GM18519 (cell line): ENCODE results near the gene MFAP3L.
A peak's percentile ranks its signal among the peaks of the same experiment; 100 is the strongest.
"Not testable (repeated sequence)": the region's sequence is repeated elsewhere in the genome, so short reads cannot be mapped to it uniquely, and the experiment has no call there.

Source experiments
- ATAC-seq: cut with Tn5 transposase; IDR thresholded peaks from one replicate; pipeline ENCODE4 v1.9.1; 2021; ENCODE audit warnings: mild to moderate bottlenecking, moderate library complexity; ENCODE audit not compliant: unreplicated experiment, low FRiP score

Gene MFAP3L

GRCh38 chr4:170026253-170027021, at the start of gene MFAP3L:
MFAP3L (minus strand) TSS chr4:170026395; CDS start chr4:170005877, 20,518 bp downstream.
- peak; percentile 87 for ATAC-seq

- ATAC-seq = no peak
Measured at GRCh38 chr4:170071196-170071595, 45.0 kb upstream of the MFAP3L start.

DNA sequence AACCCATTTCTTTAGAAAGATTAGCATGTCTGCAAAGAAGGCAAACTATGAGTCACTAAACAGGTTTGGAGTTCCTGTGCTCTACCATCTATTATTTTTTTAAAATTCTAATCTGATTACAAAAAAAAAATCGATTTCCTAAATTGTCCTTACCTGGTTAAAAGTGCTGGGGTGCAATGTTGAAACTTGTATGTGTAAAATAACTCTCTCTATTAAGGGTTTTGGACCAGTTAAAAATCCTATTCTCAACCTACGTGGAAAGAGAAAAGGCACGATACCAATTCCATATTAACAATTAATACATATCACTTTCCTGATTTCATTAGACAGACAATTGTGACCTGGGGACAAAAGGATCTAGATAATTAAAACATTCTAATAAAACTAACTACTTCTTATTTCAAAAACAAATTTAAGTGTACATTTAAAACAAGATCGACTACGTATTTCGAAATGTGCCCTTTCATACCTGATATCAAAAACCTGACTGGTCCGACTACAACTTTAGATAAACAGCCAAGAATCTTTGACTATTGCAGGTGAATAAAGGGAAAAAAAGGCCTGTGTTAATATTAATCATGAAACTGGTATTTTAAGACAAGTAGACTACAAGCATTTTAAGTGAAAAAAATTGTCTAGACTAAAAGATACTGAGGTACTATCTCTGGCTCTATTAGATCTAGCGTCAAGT, 42.4 kb upstream of the MFAP3L start:
- no peak for ATAC-seq

GRCh38 chr4:170059421-170059820, 33.2 kb upstream of the MFAP3L start:
- no peak for ATAC-seq

GRCh38 chr4:170058826-170059225, 32.6 kb upstream of the MFAP3L start:
- ATAC-seq = no peak

GRCh38 chr4:170057866-170058265, 31.7 kb upstream of the MFAP3L start:
- ATAC-seq = no peak

DNA sequence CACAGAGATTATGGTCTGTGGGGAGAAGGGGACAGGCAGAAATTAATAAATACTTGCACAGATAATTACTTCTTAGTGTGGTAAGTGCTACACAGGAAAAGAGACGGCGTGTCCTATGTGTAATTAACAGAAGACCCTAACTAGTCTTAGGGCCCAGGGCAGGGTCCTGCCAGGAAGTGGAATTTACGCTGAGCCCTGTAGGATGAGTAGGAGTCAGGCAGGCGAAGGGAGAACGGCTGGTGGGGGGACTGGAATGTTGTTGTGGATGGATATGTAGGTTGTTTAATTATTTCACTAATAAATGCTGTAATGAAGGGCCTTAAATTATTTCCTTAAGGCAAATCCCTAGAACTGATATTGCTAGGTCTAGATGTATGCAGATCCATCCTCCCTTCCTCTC, 26.7 kb upstream of the MFAP3L start:
- no peak for ATAC-seq

GRCh38 chr4:170051402-170051801, 25.2 kb upstream of the MFAP3L start:
- ATAC-seq = no peak

DNA sequence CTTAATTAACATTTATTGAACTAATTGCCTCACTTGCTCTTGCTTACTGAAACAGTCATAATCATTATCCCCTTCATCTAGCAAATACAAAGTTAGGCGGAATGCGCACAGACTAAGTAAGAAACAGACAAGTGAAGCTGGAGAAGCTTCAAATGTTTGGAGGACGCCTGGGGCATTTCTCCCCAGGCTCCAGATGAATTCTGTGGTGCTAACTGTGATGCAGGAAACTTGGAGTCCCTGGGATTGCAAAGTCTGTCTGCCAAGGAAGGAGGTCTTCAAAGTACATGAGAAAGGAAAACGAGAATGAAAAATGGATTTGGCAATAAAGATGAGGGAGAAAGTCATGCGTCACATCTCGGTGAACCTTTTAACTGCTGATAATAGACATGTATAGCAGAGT, 23.6 kb upstream of the MFAP3L start:
- no peak for ATAC-seq

GRCh38 chr4:170047771-170048354, 21.7 kb upstream of the MFAP3L start:
- ATAC-seq = peak; percentile 59

GRCh38 chr4:170046156-170046555, 20.0 kb upstream of the MFAP3L start:
- ATAC-seq = not testable (repeated sequence)

DNA sequence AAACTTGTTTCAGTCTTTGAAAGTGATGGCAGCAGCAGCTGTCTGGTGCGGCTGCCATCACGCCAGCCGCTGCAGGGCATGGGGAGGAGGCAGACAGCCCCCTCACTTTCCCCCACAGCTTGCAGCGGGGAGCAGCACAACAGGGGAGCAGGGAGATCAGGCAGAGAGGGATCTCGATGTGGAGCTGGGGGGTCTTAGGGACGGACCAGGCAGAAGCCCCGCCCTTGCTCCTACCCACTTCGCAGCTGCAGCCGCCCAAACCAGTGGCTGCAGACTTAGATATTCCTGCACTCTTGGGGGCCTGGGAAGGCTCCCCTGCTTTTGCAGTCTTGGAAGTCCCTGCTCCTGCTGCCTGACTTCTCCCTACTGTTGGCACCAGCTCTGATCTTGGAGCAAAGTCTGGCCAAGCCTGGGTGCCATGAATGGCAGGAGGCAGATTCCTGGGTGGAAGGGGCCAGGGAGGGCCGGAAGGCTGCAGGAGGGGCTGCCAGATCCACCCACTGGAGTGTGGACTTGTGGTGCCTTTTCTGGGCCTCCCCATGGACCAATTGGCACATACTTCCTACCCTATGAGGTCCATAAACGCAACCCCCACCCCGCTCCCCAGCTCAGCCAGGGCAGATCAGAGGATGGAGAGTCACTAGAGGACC, 14.0 kb upstream of the MFAP3L start:
- ATAC-seq = no peak

DNA sequence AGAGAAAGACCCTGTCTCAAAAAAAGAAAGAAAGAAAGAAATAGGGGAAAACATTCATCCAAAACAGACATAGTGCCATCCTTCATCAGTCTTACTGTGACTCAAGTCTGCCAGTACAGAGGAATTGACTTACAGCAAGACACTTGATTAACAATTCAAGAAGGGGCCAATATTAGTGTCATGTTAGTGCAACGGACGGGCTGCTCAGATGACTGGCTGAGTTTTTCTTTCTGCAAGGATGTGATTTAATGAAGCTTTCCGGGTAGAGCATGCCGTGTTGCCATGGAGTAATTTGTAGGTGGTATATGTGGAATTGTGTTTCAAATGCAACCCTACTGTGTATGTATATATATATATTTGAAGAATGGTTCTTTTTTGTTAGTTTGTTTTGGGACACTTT, 12.6 kb upstream of the MFAP3L start:
- no peak for ATAC-seq

DNA sequence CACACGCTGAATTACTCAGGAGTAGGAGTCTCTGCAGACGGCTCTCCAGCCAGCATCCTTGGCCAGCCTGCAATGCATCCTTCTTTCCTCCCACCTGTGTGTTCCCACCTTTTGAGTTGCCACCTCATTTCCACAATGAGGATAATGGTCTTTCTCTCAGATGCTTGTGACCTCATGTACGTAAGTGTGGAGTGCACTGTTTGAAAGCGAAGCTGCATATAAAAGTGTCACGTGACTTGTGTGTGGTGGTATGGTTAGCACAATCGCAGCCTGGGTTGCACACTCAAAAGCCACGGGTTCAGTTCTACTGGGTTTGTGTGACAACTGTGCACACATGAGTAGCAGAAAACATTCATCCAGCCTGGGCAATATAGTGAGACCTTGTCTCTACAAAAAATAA, 12.0 kb upstream of the MFAP3L start:
- no peak for ATAC-seq

DNA sequence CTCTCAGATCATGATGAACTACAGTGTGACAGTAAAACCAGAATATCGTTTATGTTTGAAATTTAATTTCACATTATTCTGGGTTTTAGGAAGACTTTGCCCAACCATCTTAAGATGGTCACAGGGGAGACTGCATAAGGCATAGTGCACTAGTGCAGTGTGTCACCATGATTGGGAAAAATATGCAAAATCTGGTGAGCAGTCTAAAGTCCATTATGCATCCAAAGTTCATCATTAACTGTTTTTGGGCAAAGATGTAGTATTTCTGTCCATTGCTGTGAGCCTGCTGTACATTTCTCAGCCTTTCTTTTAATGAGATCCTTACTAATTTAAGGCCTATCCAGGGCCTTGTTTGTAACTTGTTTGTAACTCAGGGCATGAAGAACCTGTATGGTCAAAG, 11.3 kb upstream of the MFAP3L start:
- ATAC-seq = no peak

GRCh38 chr4:170035845-170036244, 9.7 kb upstream of the MFAP3L start:
- no peak for ATAC-seq

DNA sequence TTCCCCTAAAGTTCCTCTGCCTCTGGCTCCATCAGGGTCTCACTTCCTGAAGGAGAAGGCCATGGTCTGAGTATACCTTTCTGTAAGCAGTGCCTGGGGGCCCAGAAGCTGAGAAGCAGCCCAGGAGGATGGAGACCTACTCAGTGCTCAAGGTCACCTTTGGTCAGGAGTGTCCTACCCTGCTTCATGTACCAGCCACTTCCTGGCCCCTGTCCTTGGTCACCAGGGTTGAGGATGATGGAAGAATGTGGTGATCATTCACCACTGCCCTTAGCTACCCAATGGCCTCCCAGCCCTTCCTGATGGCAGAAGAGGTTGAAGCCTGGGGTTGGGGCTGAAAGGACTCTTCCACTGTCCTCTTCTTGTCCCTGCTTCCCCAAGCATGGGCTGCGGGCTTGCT, 9.0 kb upstream of the MFAP3L start:
- no peak for ATAC-seq

DNA sequence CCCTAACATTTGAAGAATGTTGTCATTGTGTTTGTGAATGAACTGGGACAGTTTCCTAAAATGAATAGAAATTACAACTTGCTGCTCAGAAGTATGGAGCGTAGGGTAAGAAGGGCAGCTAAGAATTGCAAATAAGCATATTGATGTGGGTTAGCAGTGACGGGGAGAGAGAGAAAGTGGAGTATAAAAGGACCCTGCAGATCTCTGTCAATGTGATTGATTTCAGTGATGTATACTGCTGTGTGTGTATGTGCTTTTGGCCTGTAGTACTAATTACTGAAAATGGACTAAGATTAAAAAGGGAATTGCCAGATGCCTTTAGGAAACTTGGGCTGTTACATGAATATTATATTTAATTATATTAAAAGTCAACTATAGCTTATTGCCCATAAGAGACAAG, 7.8 kb upstream of the MFAP3L start:
- ATAC-seq = no peak

GRCh38 chr4:170030121-170030520, 3.9 kb upstream of the MFAP3L start:
- no peak for ATAC-seq

GRCh38 chr4:170027181-170027829, 1.1 kb upstream of the MFAP3L start:
- ATAC-seq = peak; percentile 35
